ENCODE results near the gene FBN1.

FBN1 gene

GRCh38 chr15:48366584-48367312, 278.8 kb downstream of the FBN1 start:
- no peak for DNase-seq (ENCODE audit: low spot score)

- DNase-seq (ENCODE audit: low spot score): no peak
These were observed 279.9 kb downstream of the FBN1 start for GRCh38 chr15:48365575-48365974.

GRCh38 chr15:48363474-48363873, 282.0 kb downstream of the FBN1 start:
- DNase-seq (ENCODE audit: low spot score): no peak

- DNase-seq (ENCODE audit: low spot score): no peak
These were observed 283.8 kb downstream of the FBN1 start for GRCh38 chr15:48361685-48362084.

- DNase-seq (ENCODE audit: low spot score): no peak
These were observed 284.7 kb downstream of the FBN1 start for GRCh38 chr15:48360841-48361240.
